ENCODE results near the gene SORCS2.

SORCS2 gene

DNA sequence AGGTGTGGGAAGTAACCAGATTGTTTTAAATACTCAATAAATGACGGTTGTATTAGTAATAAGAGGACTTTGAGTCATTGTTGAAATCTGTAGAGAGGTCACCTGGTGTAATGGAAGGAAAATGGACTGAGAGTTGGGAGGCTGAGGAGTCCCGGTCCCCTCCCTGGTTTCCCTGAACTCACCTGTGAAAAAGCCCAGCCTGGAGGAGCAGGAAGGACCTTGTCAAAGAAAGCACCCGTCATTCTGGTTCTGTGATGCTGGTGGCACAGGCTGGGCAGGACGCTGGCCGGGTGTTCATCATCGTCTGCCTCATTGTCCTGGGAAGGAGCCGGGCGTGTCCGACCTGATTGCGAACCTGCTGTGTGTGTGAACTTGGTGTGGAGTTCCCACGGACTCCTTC lies 70.8 kb downstream of the SORCS2 start:
- no peak overlapping the region for H3K4me3 ChIP-seq
- H3K27ac ChIP-seq, result no peak overlapping the region
- no peak for DNase-seq (ENCODE audit: low read depth, low spot score)
- H3K36me3 ChIP-seq (ENCODE audit: insufficient read depth, low read length), result no peaks in the 10 kb centered on the region
- TF ChIP-seq FOXP2 (optimal IDR thresholded peaks at IDR 0.05; ENCODE audit: control extremely low read depth, extremely low read length, insufficient read depth) (no peak), EZH2 (IDR thresholded peaks at IDR 0.05) (no peak), POLR2AphosphoS5 (IDR thresholded peaks at IDR 0.05; ENCODE audit: borderline replicate concordance, low read depth, low read length) (no peak)
- no peak overlapping the region for H3K9ac ChIP-seq (ENCODE audit: insufficient read length)
- no peaks in the 10 kb centered on the region for H3K9me3 ChIP-seq (ENCODE audit: low read depth, low read length)

GRCh38 chr4:7264694-7265093 lies 72.4 kb downstream of the SORCS2 start:
- Histone ChIP-seq H3K36me3 (ENCODE audit: insufficient read depth, low read length) (no peaks in the 10 kb centered on the region), H3K4me3 (no peak overlapping the region), H3K9ac (ENCODE audit: insufficient read length) (no peak overlapping the region), H3K9me3 (ENCODE audit: low read depth, low read length) (no peaks in the 10 kb centered on the region), H3K27ac (no peak overlapping the region)
- no peak for DNase-seq (ENCODE audit: low read depth, low spot score)
- TF ChIP-seq EZH2 (IDR thresholded peaks at IDR 0.05) (no peak), FOXP2 (optimal IDR thresholded peaks at IDR 0.05; ENCODE audit: control extremely low read depth, extremely low read length, insufficient read depth) (no peak), POLR2AphosphoS5 (IDR thresholded peaks at IDR 0.05; ENCODE audit: borderline replicate concordance, low read depth, low read length) (no peak)

- Histone ChIP-seq H3K9ac (ENCODE audit: insufficient read length) (no peak overlapping the region), H3K9me3 (ENCODE audit: low read depth, low read length) (no peaks in the 10 kb centered on the region), H3K36me3 (ENCODE audit: insufficient read depth, low read length) (no peaks in the 10 kb centered on the region), H3K27ac (no peak overlapping the region), H3K4me3 (no peak overlapping the region)
- DNase-seq (ENCODE audit: low read depth, low spot score), result no peak
- TF ChIP-seq EZH2 (IDR thresholded peaks at IDR 0.05), result no peak
- no peak for TF ChIP-seq FOXP2 (optimal IDR thresholded peaks at IDR 0.05; ENCODE audit: control extremely low read depth, extremely low read length, insufficient read depth)
- TF ChIP-seq POLR2AphosphoS5 (IDR thresholded peaks at IDR 0.05; ENCODE audit: borderline replicate concordance, low read depth, low read length), result no peak
Measured at GRCh38 chr4:7266525-7267292, 74.4 kb downstream of the SORCS2 start.

DNA sequence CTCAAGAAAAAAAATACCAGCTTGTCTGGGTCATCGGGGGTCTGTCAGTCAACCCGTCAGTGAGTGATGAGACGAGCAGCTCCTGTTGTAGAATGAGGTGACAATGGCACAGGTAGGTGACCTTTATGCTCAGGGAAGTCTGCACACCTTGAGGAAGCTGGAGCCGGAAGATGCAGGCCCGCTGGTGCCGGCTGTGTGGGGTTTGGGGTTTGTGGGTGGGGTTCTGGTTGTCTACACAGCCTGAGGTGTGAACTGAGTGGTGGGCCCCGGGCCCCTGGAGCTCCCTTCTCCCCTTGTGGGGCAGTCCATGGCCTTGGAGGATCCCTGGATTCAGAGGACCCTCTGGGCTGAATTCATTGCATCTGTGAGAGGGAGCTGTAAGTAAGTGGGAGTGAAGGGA lies 75.5 kb downstream of the SORCS2 start:
- no peak for DNase-seq (ENCODE audit: low read depth, low spot score)
- no peak overlapping the region for H3K27ac ChIP-seq
- no peak overlapping the region for H3K4me3 ChIP-seq
- TF ChIP-seq FOXP2 (optimal IDR thresholded peaks at IDR 0.05; ENCODE audit: control extremely low read depth, extremely low read length, insufficient read depth), result no peak
- no peak for TF ChIP-seq EZH2 (IDR thresholded peaks at IDR 0.05)
- TF ChIP-seq POLR2AphosphoS5 (IDR thresholded peaks at IDR 0.05; ENCODE audit: borderline replicate concordance, low read depth, low read length), result no peak
- no peaks in the 10 kb centered on the region for H3K36me3 ChIP-seq (ENCODE audit: insufficient read depth, low read length)
- H3K9ac ChIP-seq (ENCODE audit: insufficient read length), result no peak overlapping the region
- no peaks in the 10 kb centered on the region for H3K9me3 ChIP-seq (ENCODE audit: low read depth, low read length)

GRCh38 chr4:7268941-7269340 lies 76.6 kb downstream of the SORCS2 start:
- TF ChIP-seq EZH2 (IDR thresholded peaks at IDR 0.05) (no peak), POLR2AphosphoS5 (IDR thresholded peaks at IDR 0.05; ENCODE audit: borderline replicate concordance, low read depth, low read length) (no peak), FOXP2 (optimal IDR thresholded peaks at IDR 0.05; ENCODE audit: control extremely low read depth, extremely low read length, insufficient read depth) (no peak)
- no peak for DNase-seq (ENCODE audit: low read depth, low spot score)
- no peak overlapping the region for H3K9ac ChIP-seq (ENCODE audit: insufficient read length)
- H3K27ac ChIP-seq, result no peak overlapping the region
- H3K36me3 ChIP-seq (ENCODE audit: insufficient read depth, low read length), result no peaks in the 10 kb centered on the region
- no peaks in the 10 kb centered on the region for H3K9me3 ChIP-seq (ENCODE audit: low read depth, low read length)
- no peak overlapping the region for H3K4me3 ChIP-seq

- no peak overlapping the region for H3K27ac ChIP-seq
- H3K9me3 ChIP-seq (ENCODE audit: low read depth, low read length), result no peaks in the 10 kb centered on the region
- TF ChIP-seq POLR2AphosphoS5 (IDR thresholded peaks at IDR 0.05; ENCODE audit: borderline replicate concordance, low read depth, low read length) (no peak), EZH2 (IDR thresholded peaks at IDR 0.05) (no peak), FOXP2 (optimal IDR thresholded peaks at IDR 0.05; ENCODE audit: control extremely low read depth, extremely low read length, insufficient read depth) (no peak)
- no peak for DNase-seq (ENCODE audit: low read depth, low spot score)
- H3K4me3 ChIP-seq, result no peak overlapping the region
- H3K36me3 ChIP-seq (ENCODE audit: insufficient read depth, low read length), result no peaks in the 10 kb centered on the region
- H3K9ac ChIP-seq (ENCODE audit: insufficient read length), result no peak overlapping the region
Measured at GRCh38 chr4:7270121-7270520, 77.8 kb downstream of the SORCS2 start.

DNA sequence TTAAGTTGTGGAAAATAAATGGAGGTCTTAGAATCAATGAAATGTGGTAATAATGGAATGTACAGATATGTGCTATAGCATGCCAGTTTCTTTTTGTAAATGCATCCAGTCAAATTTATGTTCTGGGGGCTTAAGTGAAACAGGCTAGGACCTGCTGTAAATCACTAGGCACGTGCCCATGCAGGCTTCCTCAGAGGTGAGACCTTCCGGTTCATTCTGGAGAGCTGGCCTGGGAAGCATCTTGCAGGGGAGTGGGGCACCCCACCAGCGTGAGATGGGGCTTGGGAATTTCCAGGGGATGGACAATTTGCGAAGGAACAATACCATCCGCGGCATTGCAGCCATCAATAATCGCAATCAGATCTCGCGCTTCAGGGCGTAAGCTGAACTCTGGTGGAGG lies 80.1 kb downstream of the SORCS2 start:
- no peaks in the 10 kb centered on the region for H3K9me3 ChIP-seq (ENCODE audit: low read depth, low read length)
- DNase-seq (ENCODE audit: low read depth, low spot score), result no peak
- TF ChIP-seq POLR2AphosphoS5 (IDR thresholded peaks at IDR 0.05; ENCODE audit: borderline replicate concordance, low read depth, low read length) (no peak), EZH2 (IDR thresholded peaks at IDR 0.05) (no peak)
- H3K9ac ChIP-seq (ENCODE audit: insufficient read length), result no peak overlapping the region
- no peaks in the 10 kb centered on the region for H3K36me3 ChIP-seq (ENCODE audit: insufficient read depth, low read length)
- no peak overlapping the region for H3K4me3 ChIP-seq
- no peak overlapping the region for H3K27ac ChIP-seq

- H3K9ac ChIP-seq (ENCODE audit: insufficient read length), result no peak overlapping the region
- H3K9me3 ChIP-seq (ENCODE audit: low read depth, low read length), result no peaks in the 10 kb centered on the region
- no peaks in the 10 kb centered on the region for H3K36me3 ChIP-seq (ENCODE audit: insufficient read depth, low read length)
- TF ChIP-seq EZH2 (IDR thresholded peaks at IDR 0.05) (no peak), FOXP2 (optimal IDR thresholded peaks at IDR 0.05; ENCODE audit: control extremely low read depth, extremely low read length, insufficient read depth) (no peak), POLR2AphosphoS5 (IDR thresholded peaks at IDR 0.05; ENCODE audit: borderline replicate concordance, low read depth, low read length) (no peak)
- no peak overlapping the region for H3K27ac ChIP-seq
- DNase-seq (ENCODE audit: low read depth, low spot score), result no peak
- H3K4me3 ChIP-seq, result no peak overlapping the region
Measured at GRCh38 chr4:7273738-7274297, 81.5 kb downstream of the SORCS2 start.

Data from SK-N-MC (cell line).